Keratinocyte (primary cell): Measurements from ENCODE around the gene GSTO2. TPM values are rescaled to one million over a fixed set of nuclear protein-coding genes. Genes with fewer than 3 reads are reported as not detected.
A peak's percentile ranks its signal among the peaks of the same experiment; 100 is the strongest.

ENCODE experiments used
- DNase-seq: peaks from one replicate; pipeline ENCODE4 v3.0.0-alpha.2; 2011; ENCODE audit warnings: low read depth, missing footprints, low spot score
- FAIRE-seq: peaks from 2 replicates; lab custom pipeline; 2011; peaks lifted over from hg19 to GRCh38; lab: Jason Lieb, UNC
- H2AFZ ChIP-seq: 2 replicates; pipeline ENCODE4 v1.6.0; 2012; ENCODE audit warnings: low read length, control low read depth, inconsistent platforms; ENCODE audit not compliant: control insufficient read depth
- H3K27ac ChIP-seq: 2 replicates; pipeline ENCODE4 v1.5.1; 2011; ENCODE audit warnings: low read length; ENCODE audit not compliant: control insufficient read depth, insufficient read depth
- H3K27me3 ChIP-seq: 3 replicates; pipeline ENCODE4 v1.6.0; 2011; ENCODE audit warnings: low read length; ENCODE audit not compliant: control insufficient read depth, insufficient read depth; ENCODE audit errors: extremely low read depth
- H3K36me3 ChIP-seq, 2 experiments: 2 replicates in 1 of 2; 3 replicates in 1 of 2; pipeline ENCODE4 v1.5.1; 2011; ENCODE audit warnings: low read length in 2 of 2, mild to moderate bottlenecking in 1 of 2; ENCODE audit not compliant: control insufficient read depth in 2 of 2, insufficient read depth in 2 of 2; ENCODE audit errors: extremely low read depth in 1 of 2
- H3K4me1 ChIP-seq: 3 replicates; pipeline ENCODE4 v1.5.1; 2011; ENCODE audit warnings: low read length; ENCODE audit not compliant: control insufficient read depth, insufficient read depth; ENCODE audit errors: extremely low read depth
- H3K4me2 ChIP-seq: 3 replicates; pipeline ENCODE4 v1.6.0; 2011; ENCODE audit warnings: low read depth, low read length; ENCODE audit not compliant: control insufficient read depth, insufficient read depth; ENCODE audit errors: extremely low read depth
- H3K4me3 ChIP-seq, 3 experiments: fragments of 200-600 bp in 1 of 3; sonication (generic) in 1 of 3; 2 replicates in 2 of 3; 3 replicates in 1 of 3; pipeline ENCODE4 v1.5.1; 2011 to 2016; ENCODE audit warnings: low read length in 3 of 3, mild to moderate bottlenecking in 3 of 3, control low read depth in 2 of 3, inconsistent platforms in 1 of 3, low read depth in 1 of 3, mixed read lengths in 1 of 3, mixed run types in 1 of 3, moderate library complexity in 1 of 3; ENCODE audit not compliant: control insufficient read depth in 2 of 3, insufficient read depth in 2 of 3; ENCODE audit errors: extremely low read depth in 1 of 3
- H3K79me2 ChIP-seq: 2 replicates; pipeline ENCODE4 v1.6.0; 2012; ENCODE audit warnings: low read length; ENCODE audit not compliant: control insufficient read depth, insufficient read depth
- H3K9ac ChIP-seq: 3 replicates; pipeline ENCODE4 v1.6.0; 2011; ENCODE audit warnings: low read length; ENCODE audit not compliant: control insufficient read depth, insufficient read depth; ENCODE audit errors: extremely low read depth
- H3K9me1 ChIP-seq: 3 replicates; pipeline ENCODE4 v1.6.0; 2011; ENCODE audit warnings: low read length; ENCODE audit not compliant: control insufficient read depth, insufficient read depth; ENCODE audit errors: extremely low read depth
- H3K9me3 ChIP-seq: 2 replicates; pipeline ENCODE4 v1.5.1; 2012; ENCODE audit warnings: low read depth, low read length; ENCODE audit not compliant: control insufficient read depth
- H4K20me1 ChIP-seq: 3 replicates; pipeline ENCODE4 v1.6.0; 2011; ENCODE audit warnings: low read length; ENCODE audit not compliant: control insufficient read depth, insufficient read depth; ENCODE audit errors: extremely low read depth
- EZH2 ChIP-seq: IDR thresholded peaks from one replicate; pipeline ENCODE4 v1.6.1; 2012; ENCODE audit warnings: inconsistent platforms, mild to moderate bottlenecking, low read length, moderate library complexity
- dilution Hi-C: fragments of 300-500 bp; cut with MboI; formaldehyde crosslinking; loops from one replicate; pipeline ENCODE4 v1.7.0; 2020; ENCODE audit warnings: low sequenced_read_pairs; ENCODE audit not compliant: extremely low pct_ligation_motif_present
- polyA plus RNA-seq, 5 experiments: library from polyadenylated mRNA; depleted of rRNA in 3 of 5; stranded (reverse) in 3 of 5; stranded (forward) in 1 of 5; unstranded in 1 of 5; fragments of >200 nt; gene quantifications; 1 replicate in 1 of 5; 2 replicates in 3 of 5; 3 replicates in 1 of 5; pipeline versions ENCODE4 v1.2.1 to v1.2.3, GENCODE V29; 2011 to 2012; ENCODE audit warnings: missing spikeins in 2 of 5, low read depth in 1 of 5, low replicate concordance in 1 of 5
- TF ChIP-seq, protein P1 (sequence below), 3 experiments: IDR thresholded peaks in 1 of 3; conservative IDR thresholded peaks in 1 of 3; optimal IDR thresholded peaks in 1 of 3; 2 replicates in 2 of 3; 3 replicates in 1 of 3; pipeline versions ENCODE3 to v1.5.1; 2011; ENCODE audit warnings: low read length in 3 of 3, mild to moderate bottlenecking in 3 of 3, moderate library complexity in 2 of 3, control low read depth in 1 of 3, inconsistent platforms in 1 of 3; ENCODE audit not compliant: insufficient read depth in 2 of 3; ENCODE audit errors: extremely low read depth in 1 of 3

The GSTO2 gene
- polyA plus RNA-seq, 1 donor (not counting 4 experiments of a cell fraction or from before 2014, with no cell fraction given): 56.9 TPM

DNA sequence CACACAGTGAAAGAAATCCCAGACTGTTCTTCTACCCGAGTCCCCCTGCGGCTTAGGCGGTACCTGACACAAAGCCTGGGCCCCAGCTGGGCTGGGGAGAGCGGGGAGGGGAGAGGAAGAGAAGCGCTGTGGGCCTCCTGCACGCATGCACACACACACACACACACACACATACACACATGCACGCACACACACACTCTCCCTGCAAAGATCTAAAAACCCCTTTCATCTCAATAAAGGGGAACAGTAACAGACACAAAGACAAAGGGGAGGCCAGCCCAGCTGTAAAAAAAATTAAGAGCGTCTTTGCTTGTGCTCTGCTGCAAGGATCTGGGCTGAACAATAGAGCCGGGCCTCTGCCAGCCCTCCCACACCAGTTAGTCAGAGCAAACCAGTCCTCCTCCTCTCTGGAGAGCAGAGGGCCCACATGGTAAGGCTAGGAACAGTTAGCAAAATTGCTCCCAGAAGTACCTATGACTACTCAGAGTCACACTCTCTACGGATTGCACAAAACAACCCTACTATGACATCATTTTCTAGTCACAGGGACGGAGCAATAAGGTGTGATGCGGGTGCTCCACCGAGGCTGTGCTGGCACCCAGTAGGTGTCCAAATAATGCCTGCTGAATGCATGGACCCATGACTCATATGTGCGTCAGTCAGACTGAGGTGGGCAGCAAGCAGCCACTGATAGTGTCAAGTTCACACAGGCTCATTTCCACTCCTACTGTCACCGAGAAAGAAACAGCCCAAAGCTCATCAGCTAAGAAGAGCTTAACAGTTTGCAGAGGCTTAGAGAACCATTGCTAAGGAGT, 60.1 kb downstream of the GSTO2 start:
- Histone ChIP-seq H3K4me3 (peak overlapping the region; percentile 26 to 59 (median 54)), H3K27ac (peak overlapping the region; percentile 99), H3K9me3 (no peaks in the 10 kb centered on the region), H4K20me1 (no peaks in the 10 kb centered on the region), H2AFZ (no peak overlapping the region), H3K36me3 (peaks cover 1 to 21% of the 10 kb centered on the region in 2 experiments), H3K4me1 (peaks cover 61% of the 10 kb centered on the region), H3K79me2 (peaks cover 70% of the 10 kb centered on the region), H3K9ac (peak overlapping the region; percentile 93), H3K27me3 (no peaks in the 10 kb centered on the region), H3K4me2 (peak overlapping the region; percentile 89), H3K9me1 (peaks cover 4% of the 10 kb centered on the region)
- FAIRE-seq: peak; percentile 96
- peak; percentile 97 for DNase-seq
- TF ChIP-seq, protein P1, sequence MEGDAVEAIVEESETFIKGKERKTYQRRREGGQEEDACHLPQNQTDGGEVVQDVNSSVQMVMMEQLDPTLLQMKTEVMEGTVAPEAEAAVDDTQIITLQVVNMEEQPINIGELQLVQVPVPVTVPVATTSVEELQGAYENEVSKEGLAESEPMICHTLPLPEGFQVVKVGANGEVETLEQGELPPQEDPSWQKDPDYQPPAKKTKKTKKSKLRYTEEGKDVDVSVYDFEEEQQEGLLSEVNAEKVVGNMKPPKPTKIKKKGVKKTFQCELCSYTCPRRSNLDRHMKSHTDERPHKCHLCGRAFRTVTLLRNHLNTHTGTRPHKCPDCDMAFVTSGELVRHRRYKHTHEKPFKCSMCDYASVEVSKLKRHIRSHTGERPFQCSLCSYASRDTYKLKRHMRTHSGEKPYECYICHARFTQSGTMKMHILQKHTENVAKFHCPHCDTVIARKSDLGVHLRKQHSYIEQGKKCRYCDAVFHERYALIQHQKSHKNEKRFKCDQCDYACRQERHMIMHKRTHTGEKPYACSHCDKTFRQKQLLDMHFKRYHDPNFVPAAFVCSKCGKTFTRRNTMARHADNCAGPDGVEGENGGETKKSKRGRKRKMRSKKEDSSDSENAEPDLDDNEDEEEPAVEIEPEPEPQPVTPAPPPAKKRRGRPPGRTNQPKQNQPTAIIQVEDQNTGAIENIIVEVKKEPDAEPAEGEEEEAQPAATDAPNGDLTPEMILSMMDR (optimal IDR thresholded peaks at IDR 0.05 in 1 of 3, IDR thresholded peaks at IDR 0.05 in 1 of 3, conservative IDR thresholded peaks at IDR 0.05 in 1 of 3; ENCODE audit: extremely low read depth in 1 of 3, insufficient read depth in 2 of 3, low read length in 3 of 3): no peak
- no peak for TF ChIP-seq EZH2
- dilution Hi-C loops: no loop called here

DNA sequence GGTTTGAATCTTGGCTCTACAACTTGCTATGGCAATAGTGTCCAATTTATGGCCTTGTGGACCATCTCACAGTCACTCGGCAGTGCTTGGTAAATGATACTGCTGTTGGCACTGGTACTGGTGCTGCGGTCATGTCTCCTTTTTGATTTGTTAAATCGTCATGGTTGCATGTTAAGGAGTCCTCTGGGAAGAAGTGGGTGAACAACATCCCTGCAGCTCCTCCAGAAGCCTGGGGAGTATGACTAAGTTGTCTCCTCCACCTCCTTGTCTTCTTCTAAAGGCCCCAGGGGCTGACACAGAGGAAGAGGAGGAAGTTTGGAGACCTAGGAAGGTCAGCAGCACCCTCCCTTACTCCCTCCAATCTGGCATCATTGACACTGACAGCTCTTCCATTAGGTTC, 60.8 kb downstream of the GSTO2 start:
- no peak for TF ChIP-seq EZH2
- TF ChIP-seq, protein P1 (optimal IDR thresholded peaks at IDR 0.05 in 1 of 3, IDR thresholded peaks at IDR 0.05 in 1 of 3, conservative IDR thresholded peaks at IDR 0.05 in 1 of 3; ENCODE audit: extremely low read depth in 1 of 3, insufficient read depth in 2 of 3, low read length in 3 of 3): no peak
- Histone ChIP-seq H3K4me1 (peaks cover 61% of the 10 kb centered on the region), H4K20me1 (no peaks in the 10 kb centered on the region), H3K4me2 (peak overlapping the region; percentile 89), H2AFZ (no peak overlapping the region), H3K79me2 (peaks cover 70% of the 10 kb centered on the region), H3K27ac (peak overlapping the region; percentile 99), H3K9me3 (no peaks in the 10 kb centered on the region), H3K4me3 (peak overlapping the region in 2 of 3 experiments; percentile 47 to 59), H3K9me1 (peaks cover 7% of the 10 kb centered on the region), H3K27me3 (no peaks in the 10 kb centered on the region), H3K9ac (peak overlapping the region; percentile 93), H3K36me3 (peaks cover 1 to 23% of the 10 kb centered on the region in 2 experiments)
- dilution Hi-C loops: no loop called here
- peak; percentile 49 for FAIRE-seq
- no peak for DNase-seq
